Loucy (cell line): ENCODE results near the gene MAP3K8.

Source experiments
- EZH2phosphoT487 ChIP-seq: fragments of 200-600 bp; IDR thresholded peaks from 2 replicates; pipeline ENCODE4 v1.6.1; 2018; ENCODE audit warnings: antibody characterized with exemption, mild to moderate bottlenecking, moderate library complexity, borderline replicate concordance
- TF ChIP-seq, protein P1 (sequence below): fragments of 200-600 bp; sonication (generic); conservative IDR thresholded peaks from 2 replicates; pipeline ENCODE4 v1.5.1; 2014; ENCODE audit warnings: mild to moderate bottlenecking, antibody characterized with exemption, low read length

DNA sequence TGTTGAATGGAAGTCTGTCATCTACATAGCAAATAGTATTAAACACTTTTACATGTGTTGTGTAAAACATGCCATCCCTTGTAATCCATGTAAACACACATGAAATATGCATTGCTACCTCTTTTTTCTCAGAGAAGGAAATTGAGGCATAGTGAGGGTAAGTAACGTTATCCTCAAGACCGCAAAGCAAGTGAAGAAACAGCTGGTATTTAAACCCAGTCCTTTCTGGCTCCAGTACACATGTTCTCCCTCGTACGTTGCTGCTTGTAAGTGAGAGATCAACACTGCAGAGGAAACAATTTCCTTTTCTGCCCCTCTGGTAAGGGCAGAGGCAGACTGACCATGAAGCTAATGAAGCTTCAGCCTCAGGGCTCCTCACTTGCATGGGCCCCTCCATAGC is 28.5 kb downstream of the MAP3K8 start:
- TF ChIP-seq, protein P1, sequence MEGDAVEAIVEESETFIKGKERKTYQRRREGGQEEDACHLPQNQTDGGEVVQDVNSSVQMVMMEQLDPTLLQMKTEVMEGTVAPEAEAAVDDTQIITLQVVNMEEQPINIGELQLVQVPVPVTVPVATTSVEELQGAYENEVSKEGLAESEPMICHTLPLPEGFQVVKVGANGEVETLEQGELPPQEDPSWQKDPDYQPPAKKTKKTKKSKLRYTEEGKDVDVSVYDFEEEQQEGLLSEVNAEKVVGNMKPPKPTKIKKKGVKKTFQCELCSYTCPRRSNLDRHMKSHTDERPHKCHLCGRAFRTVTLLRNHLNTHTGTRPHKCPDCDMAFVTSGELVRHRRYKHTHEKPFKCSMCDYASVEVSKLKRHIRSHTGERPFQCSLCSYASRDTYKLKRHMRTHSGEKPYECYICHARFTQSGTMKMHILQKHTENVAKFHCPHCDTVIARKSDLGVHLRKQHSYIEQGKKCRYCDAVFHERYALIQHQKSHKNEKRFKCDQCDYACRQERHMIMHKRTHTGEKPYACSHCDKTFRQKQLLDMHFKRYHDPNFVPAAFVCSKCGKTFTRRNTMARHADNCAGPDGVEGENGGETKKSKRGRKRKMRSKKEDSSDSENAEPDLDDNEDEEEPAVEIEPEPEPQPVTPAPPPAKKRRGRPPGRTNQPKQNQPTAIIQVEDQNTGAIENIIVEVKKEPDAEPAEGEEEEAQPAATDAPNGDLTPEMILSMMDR: no peak
- no peak for TF ChIP-seq EZH2phosphoT487
